ENCODE measurements around the gene ATN1.

ATN1 gene

DNA sequence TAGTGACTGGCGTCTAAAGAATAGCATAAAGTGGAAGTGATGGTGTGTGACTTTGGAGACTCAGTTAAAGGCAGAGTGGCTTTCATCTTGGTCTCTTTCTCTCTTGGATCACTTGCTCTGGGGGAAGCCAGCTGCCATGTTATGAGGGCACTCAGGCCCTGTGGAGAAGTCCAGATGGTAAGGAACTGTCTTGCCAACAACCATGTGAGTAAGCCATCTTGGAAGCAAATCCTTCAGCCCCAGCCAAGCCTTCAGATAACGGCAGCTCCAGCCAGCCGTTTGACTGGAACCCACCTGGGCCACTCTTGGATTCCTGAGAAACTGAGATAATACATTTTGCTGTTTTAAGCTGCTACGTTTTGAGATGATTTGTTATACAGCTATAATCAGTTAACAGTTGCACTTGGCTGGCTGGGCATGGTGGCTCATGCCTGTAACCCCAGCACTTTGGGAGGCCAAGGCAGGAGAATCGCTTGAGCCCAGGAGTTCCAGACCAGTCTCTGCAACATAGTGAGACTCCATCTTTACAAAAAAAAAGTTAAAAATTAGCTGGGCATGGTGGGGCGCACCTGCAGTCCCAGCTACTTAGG, 30.8 kb upstream of the ATN1 start:
- CTCF ChIA-PET, result interaction anchor here (1.1 to 2.2 kb wide), 4 partner anchors 12 to 54 kb away, joined by 3 to 10 read pairs (median 4); partner anchors contain the start of genes ENO2, PTPN6 and SPSB2
- DNase-seq (ENCODE audit: extremely low spot score), result no peak
- POLR2A ChIA-PET, result no interaction called here
- TF ChIP-seq CTCF (IDR thresholded peaks at IDR 0.05; ENCODE audit: control extremely low read depth, extremely low read depth, low read depth, missing control alignments), result no peak

DNA sequence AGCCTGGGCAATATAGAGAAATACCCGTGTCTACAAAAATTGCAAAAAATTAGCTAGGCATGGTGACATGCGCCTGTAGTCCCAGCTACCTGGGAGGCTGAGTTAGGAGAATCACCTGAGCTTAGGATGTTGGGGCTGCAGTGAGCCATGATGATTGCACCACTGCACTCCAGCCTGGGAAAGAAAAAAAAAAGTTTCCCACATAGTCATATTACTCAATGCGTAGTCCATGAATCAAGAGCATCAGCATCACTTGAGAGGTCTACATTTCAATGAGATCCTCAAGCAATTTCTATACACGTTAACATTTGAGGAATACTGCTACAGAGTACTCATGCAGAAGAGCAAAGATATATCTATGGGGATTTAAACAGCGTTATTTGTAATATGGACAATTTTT, 28.3 kb upstream of the ATN1 start:
- no peak for DNase-seq (ENCODE audit: extremely low spot score)
- ChIA-PET CTCF (interaction anchor here (1.3 to 2.2 kb wide), 5 partner anchors 8 to 31 kb away, joined by 3 to 10 read pairs (median 7); partner anchors contain the start of genes SPSB2 and TPI1), POLR2A (no interaction called here)

DNA sequence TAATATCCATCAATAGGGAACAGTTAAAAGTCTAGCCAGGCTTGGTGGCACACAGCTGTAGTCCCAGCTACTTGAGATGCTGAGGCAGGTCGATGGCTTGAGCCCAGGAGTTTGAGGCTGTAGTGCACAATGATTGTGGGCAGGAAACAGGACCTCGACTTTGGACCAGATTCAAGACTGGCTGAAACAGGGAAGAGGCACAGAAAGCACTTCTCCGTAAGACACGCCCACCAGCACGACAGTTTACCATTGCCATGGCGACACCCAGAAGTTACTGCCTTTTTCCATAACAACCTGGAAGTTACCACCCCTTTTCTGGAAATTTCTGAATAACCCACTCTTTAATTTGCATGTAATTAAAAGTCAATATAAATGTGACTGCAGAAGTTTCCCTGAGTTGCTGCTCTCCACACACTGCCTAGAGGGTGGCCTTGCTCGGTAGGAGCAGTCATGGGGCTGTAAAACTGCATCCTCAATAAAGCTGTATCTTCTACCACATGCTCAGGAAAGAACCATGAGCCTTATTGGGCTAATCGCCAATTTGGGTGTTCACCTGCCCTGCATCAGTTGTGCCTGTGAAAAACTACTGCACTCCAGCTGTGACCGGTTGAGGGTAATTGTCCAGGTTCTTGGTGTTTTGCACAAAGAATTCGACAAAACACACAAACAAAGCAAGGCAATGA, 27.8 kb upstream of the ATN1 start:
- CTCF ChIA-PET, result interaction anchor here (1.0 to 2.2 kb wide), 6 partner anchors 9 to 65 kb away, joined by 3 to 10 read pairs (median 6); partner anchors contain the start of genes SPSB2 and TPI1
- no peak for TF ChIP-seq CTCF (IDR thresholded peaks at IDR 0.05; ENCODE audit: control extremely low read depth, extremely low read depth, low read depth, missing control alignments)
- POLR2A ChIA-PET, result no interaction called here
- no peak for DNase-seq (ENCODE audit: extremely low spot score)

More for the DNA sequence above, 28.3 kb upstream of the ATN1 start:
- TF ChIP-seq CTCF (IDR thresholded peaks at IDR 0.05; ENCODE audit: control extremely low read depth, extremely low read depth, low read depth, missing control alignments), result no peak

DNA sequence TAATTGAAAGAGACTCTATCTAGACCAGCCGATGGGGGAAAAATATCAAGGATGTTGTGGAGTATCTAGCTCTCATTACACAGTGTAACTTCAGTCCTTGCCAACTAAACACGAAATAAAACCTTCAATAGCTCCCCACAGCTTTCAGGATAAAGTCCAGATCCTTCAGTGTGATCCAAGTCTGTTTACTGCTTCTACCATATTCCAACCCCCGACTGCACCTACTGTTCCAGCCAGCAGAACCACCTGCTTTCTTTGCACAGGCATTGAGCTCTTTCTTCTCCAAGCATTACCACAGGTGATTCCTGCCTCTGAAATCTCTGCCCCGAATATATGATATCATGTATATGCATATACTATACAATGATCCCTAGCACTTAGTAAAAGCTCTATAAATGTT, 25.3 kb upstream of the ATN1 start:
- ChIA-PET CTCF (interaction anchor here (1.0 to 4.9 kb wide), 7 partner anchors 9 to 206 kb away, joined by 3 to 27 read pairs (median 6); partner anchors contain the start of genes MLF2 and SPSB2), POLR2A (interaction anchor here (0.7 to 1.3 kb wide), 3 partner anchors 11 to 35 kb away, joined by 3 to 4 read pairs (median 3); partner anchors contain the start of genes SPSB2 and TPI1)
- DNase-seq (ENCODE audit: extremely low spot score), result no peak
- TF ChIP-seq CTCF (IDR thresholded peaks at IDR 0.05; ENCODE audit: control extremely low read depth, extremely low read depth, low read depth, missing control alignments), result no peak

GRCh38 chr12:6903722-6904121, 24.0 kb upstream of the ATN1 start:
- DNase-seq (ENCODE audit: extremely low spot score), result no peak
- TF ChIP-seq CTCF (IDR thresholded peaks at IDR 0.05; ENCODE audit: control extremely low read depth, extremely low read depth, low read depth, missing control alignments), result no peak
- ChIA-PET CTCF (interaction anchor here (0.7 to 4.9 kb wide), 5 partner anchors 12 to 68 kb away, joined by 3 to 27 read pairs (median 3); partner anchors contain the start of gene SPSB2), POLR2A (no interaction called here)

All from GM10248 (cell line).